HL-60/S4 treated with phorbol 12-myristate 13-acetate at 8.2 ng/mL for 4 days and 3 days (cell line): ENCODE results near the gene KIAA1755.

Experiments
- in situ Hi-C: fragments of 300-500 bp; cut with MboI; formaldehyde crosslinking; loops from 2 replicates; pipeline ENCODE4 v1.15.0; 2022; ENCODE audit warnings: low sequenced_read_pairs

KIAA1755 gene

DNA sequence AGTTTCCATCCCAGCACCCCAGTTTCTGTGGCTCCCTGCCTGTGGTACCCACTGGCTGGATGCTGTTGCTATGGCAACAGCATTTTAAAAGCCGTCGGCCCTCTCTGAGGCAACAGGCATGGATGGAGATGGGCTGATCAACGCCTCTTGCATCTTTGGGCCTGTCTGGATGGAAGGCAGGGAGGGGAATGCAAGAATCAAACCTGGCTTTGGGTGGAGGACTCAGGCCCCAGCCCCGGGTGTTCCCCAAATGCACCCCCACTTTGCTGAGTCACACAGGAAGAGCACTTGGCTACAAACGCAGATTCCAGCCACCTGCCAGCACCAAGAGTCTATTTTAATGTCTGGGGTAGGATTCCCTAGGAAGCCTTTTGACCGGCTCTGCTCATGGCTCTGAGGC lies 49.8 kb downstream of the KIAA1755 start:
- in situ Hi-C loops, result loop anchor here (25.0 kb wide), 1 partner anchor 648 kb away; no protein-coding TSS in a partner anchor

DNA sequence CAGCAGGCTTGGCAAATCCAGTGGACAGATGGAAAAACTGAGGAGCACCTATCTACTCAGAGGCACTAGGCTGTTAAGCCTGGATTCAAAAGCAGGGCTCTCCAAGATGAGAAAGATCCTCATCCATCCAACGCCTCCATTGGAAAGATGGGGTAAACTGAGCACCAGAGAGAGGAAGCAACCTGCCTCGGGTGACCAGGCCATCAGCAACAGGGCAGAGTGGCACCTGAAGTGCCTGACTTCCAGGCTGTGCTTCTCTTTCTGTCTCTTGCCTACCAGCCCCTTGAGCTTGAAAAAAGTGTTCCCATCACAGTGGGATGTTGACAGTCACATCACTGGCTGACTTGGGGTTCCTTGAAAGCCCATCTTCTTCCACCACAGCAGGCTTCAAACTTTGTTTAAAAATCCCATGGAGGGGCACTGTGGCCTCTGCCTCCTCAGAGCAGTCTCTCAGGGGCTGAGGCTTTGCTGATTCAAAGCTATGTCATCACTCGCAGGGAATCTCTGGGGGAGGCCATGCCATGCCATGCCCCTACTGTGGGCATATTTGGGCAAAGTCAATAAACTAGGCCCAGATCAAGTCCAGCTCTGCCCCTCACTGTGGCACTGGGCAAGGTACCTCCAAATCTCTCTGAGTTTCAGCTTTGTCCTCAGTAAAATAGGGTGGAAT lies 50.7 kb downstream of the KIAA1755 start:
- in situ Hi-C loops, result loop anchor here (25.0 kb wide), 1 partner anchor 648 kb away; no protein-coding TSS in a partner anchor

DNA sequence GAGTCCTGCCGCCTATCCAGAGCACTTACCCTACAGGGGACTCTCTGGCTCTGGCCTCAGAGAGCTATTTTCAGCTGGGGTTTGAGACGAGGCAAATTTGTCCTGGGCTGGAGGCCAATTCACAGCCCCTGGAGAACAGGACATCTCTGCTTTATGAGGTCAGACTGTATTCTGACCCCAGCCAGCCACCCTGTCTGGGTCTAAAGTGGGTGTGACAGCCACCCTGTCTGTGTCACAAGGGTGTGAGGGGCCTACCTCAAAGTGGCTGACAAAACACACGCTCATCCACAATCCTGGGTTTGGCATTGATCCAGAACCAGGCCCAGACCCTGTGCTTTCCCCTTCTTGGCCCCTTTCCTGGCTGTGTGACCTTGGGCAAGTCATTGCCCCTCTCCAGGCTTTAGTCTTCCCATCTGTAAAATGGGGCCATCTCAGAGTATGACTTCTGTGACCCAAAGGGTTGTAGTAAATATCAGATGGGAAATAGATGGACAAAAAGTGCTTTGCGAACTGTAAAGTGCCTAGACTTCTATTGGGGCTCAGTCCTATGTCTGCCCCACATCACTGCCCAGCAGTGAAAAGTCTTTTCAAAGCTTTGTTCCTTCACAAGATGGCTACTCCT lies 51.4 kb downstream of the KIAA1755 start:
- in situ Hi-C loops, result loop anchor here (25.0 kb wide), 1 partner anchor 647 kb away; no protein-coding TSS in a partner anchor

DNA sequence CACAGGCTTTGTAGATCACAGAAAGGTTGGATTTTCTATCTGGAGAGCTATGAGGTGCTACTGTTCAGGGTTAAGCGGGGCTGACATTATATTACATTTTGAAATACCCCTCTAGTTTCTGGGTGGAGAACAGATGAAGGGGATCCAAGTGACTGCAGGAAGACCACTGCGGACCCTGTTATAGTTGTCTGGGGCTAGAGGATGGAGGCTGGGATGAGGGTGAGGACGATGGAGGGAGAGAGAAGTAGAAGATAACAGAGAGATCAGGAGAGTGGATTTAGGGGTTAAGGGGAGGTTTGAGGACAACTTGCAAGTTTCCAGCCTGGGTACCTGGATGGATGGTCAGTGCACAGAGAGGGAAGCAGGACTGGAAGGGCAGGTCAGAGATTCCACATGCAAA lies 52.0 kb downstream of the KIAA1755 start:
- in situ Hi-C loops, result loop anchor here (25.0 kb wide), 1 partner anchor 646 kb away; no protein-coding TSS in a partner anchor

DNA sequence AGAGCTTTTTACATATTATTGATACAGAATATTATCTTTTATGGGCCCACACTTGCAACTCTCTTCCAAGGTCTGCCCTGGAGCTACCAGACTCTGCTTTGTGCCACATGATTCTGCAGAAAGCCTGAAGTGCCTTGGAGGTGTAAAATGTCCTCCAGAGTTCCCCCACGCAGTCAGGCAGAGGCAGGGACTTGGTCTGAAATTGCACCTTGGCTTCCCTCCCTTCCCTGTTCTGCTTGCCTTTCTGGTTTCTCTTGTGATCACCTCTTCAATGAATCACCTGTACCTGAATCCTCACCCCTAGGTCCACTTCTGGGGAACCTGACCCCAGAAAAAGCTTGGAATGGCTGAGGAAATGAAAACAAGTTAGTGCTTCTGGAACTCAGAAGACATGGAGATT lies 52.4 kb downstream of the KIAA1755 start:
- in situ Hi-C loops, result loop anchor here (25.0 kb wide), 1 partner anchor 646 kb away; no protein-coding TSS in a partner anchor

DNA sequence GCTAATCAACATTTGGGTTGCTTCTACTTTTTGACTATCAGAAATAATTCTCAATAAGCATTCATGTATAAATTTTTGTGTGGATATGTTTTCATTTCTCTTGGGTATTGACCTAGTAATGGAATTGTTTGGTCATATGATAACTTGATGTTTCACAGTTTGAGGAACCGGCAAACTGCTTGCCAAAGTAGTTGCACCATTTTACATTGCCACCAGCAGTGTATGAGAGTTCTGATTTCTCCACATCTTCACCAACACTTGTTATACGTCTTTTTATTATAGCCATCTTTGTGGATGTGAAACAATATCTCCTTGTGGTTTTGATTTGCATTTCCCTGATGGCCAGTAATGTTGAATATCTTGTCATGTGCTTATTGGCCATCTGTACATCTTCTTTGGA lies 52.9 kb downstream of the KIAA1755 start:
- in situ Hi-C loops, result loop anchor here (25.0 kb wide), 1 partner anchor 645 kb away; no protein-coding TSS in a partner anchor

DNA sequence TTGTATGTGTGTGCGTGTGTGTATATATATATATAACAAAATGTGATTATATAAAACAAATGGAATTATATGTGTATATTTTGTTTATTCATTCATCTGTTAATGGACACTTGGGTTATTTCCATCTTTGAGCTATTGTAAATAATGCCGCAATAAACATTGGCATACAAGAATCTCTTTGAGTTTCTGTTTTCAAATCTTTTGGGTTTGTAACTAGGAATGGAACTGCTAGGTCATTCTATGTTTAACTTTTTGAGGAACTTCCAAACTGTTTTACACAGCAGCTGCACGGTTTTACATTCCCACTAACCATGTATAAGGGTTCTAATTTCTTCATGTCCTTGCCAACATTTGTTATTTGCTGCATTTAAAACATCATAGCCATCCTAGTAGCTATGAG lies 55.5 kb downstream of the KIAA1755 start:
- in situ Hi-C loops, result loop anchor here (25.0 kb wide), 1 partner anchor 643 kb away; no protein-coding TSS in a partner anchor

DNA sequence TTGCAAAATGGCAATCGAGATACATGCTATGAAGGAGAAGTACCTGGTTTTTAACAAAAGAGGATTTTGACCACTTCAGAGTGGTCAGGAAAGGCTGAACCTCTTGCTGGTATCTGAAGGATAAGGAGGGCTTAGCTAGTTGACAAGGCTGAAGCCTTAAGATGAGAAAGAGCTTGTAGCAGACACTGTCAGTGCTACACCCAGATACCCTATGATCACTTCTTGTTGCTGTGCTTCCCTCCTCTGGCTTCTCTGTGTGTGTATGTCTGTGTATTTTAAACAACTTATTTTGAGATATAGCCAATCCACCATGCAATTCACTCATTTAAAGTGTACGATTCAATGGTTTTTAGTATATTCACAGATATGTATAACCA lies 56.6 kb downstream of the KIAA1755 start:
- in situ Hi-C loops, result loop anchor here (25.0 kb wide), 1 partner anchor 642 kb away; no protein-coding TSS in a partner anchor

DNA sequence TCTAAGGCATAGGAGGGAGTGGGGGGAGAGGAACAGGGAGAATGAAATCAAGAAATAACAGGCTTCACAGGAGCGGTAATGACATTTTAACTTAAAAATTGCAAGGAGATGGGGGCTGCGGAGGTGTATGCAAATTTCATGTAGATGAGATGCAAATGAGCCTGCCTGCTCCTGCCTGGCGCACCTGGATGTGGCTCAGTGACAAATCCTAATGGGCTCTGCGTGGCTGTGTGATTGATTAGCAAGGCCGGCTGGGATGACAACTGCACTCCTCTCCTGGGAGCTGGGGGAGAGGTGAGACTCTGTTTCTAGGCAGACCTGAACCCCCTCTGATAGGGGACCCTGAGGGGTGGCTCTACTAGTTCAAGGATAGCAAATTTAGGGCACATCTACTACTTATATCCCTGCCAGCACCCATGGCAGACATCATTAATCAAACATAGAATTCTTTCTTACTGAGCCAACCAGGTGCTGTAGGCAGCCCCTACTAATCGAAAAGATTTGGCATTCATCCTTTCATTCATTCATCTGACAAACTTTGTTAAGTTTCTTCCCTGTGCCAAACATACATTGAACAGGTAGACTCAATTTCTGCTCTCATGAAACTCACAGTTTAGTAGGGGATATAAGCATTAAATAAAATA lies 57.1 kb downstream of the KIAA1755 start:
- in situ Hi-C loops, result loop anchor here (25.0 kb wide), 1 partner anchor 641 kb away; no protein-coding TSS in a partner anchor

DNA sequence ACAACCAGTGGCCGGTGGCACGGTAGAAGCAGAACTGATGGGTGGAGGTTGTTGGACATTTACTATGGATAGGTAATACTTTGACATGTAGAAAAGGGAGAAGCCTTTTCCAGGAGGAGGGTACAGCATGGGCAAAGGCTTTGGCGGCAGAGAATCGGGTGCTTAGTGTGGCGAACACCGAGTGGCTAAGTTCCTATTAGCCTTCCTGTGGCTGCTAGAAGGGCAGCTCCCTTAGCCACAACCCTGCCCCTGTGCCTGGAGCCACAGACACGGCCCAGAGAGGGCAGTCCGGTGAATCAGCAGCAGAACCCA lies 57.6 kb downstream of the KIAA1755 start:
- in situ Hi-C loops, result loop anchor here (25.0 kb wide), 1 partner anchor 641 kb away; no protein-coding TSS in a partner anchor

DNA sequence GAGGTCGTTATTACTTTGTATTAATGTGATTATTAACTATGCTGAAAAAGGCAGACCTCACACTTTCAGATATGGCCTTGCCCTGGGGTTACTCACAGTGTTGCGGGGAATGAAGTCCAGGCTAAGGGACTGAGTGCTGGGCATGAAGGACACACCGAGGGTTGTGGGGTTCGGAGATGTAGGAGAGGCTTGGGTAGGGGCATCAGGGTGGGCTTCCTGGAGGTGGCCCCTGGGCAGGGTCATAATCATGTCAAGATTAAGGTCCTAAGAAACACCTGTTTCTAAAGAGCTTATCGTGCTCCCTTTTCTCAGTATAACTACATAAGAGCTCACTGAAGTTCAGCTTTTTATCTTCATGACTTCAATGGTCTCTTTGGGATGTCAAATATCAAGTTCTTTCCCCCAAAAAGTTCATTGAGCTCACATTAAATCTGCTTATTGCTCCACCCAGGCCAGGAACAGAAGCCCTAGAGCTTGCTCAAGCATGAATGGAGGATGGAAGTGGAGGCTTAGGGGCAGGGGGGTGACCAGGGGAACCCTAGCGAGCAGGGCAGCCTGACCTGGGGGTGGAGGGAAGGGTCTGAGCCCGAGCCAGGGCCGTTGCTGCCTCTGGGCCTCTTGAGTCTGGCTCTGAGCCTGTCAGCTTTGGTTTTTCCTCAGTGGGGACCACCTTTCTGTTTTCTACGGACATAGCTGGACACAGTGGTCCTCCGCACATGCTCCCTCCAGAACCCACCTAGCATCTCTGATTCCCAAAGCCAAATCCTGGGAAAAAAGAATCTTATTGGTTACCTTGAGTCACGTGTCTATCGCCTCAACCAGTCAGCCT lies 58.2 kb downstream of the KIAA1755 start:
- in situ Hi-C loops, result loop anchor here (25.0 kb wide), 1 partner anchor 640 kb away; no protein-coding TSS in a partner anchor

DNA sequence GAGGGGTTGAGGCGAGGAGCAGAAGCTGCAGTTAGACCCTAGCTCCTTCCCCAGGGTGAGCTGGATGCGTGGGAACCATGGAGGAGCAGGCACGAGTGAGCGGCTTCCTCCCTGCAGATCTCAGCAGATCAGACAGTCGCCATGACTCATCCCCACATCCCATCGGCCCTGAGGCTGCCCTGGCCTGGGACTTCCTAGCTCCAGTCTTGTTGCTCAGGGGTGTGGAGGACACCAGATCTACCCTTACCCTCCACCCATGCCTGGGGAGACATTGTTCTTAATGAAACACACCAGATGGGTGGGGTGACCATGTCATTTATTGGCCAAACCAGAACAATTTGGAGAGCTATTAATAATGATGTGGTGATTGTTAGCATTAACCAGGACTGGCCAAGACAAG lies 59.2 kb downstream of the KIAA1755 start:
- in situ Hi-C loops, result loop anchor here (25.0 kb wide), 1 partner anchor 639 kb away; no protein-coding TSS in a partner anchor

DNA sequence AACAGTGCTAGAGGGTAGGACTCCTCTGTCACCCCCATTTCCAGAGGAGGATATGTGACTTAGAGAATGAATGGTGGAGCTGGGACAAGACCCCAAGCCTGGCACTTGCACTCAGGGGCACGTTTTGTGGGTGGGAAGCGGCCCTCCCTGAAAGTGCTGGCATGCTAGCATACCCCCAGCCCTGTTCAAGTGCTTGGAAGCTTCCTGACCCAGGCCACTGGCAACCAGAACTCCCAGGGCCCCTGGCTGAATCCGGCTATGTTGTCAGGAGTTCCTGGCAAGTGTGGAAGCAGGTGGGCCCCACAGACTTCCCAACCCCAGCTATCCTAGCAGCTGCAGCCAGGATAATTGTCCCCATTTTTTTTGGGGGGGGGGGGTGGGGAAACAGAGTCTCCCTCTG lies 59.9 kb downstream of the KIAA1755 start:
- in situ Hi-C loops, result loop anchor here (25.0 kb wide), 1 partner anchor 638 kb away; no protein-coding TSS in a partner anchor

DNA sequence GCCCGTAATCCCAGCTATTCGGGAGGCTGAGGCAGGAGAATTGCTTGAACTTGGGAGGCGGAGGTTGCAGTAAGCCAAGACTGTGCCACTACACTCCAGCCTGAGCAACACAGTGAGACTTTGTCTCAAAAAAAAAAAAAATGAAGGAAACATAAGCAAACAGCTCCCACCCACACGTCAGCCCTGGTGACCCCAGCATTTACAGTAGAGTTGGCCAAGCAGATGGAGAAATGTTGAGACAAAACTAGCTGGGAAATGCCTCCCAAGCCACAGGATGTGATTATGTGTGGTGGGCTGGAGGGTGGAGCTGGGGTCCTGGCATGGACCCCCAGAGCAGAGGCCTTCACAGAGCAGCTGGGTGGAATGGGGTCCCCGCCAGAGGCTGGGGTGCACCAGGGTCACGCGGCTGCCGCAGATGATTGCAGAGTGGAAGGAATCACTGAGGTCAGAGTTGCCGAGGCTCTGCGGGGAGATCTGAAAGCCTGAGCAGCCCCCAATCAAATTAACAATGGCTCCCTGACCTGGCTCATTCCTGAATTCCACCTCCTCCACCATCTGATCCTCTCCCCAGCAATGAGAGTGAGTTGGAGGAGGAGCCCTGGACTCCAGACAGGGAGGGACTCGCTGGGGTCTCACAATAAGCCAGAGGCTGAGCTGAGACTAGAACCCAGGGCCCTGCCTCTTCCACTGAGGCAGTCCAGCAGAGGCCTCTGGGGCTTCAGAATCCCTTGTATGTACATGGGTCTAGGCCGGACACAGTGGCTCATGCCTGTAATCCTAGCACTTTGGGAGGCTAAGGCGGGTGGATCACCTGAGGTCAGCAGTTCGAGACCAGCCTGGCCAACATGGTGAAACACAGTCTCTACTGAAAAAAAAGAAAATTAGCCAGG lies 60.8 kb downstream of the KIAA1755 start:
- in situ Hi-C loops, result loop anchor here (25.0 kb wide), 1 partner anchor 637 kb away; no protein-coding TSS in a partner anchor

DNA sequence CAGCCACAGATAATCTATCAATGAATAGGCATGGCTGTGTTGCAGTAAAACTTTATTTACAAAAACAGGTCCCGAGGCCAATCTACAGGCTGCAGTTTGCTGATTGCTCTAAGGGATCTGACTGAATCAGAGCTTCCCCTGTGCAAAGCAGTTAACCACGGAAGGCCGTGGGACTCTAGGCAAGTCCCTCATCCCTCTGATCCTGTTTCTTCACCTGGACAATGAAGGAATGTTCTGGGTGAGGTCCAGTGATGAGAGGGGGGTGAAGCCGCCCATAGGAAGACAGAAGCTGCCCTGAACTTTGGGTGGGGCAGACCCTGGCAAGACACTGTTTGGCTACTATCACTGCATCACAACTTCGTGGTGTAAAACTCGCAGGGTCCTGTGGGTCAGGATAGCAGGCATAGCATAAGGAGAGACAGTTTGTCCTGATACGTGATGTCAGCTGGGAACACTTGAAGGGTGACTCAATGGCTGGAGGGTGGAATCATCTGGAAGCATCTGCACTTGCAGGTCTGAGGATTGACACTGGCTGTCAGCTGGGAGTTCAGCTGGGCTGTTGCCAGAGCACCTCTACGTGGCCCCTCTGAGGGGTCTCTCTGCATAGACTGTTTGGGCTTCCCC lies 62.2 kb downstream of the KIAA1755 start:
- in situ Hi-C loops, result no loop called here

DNA sequence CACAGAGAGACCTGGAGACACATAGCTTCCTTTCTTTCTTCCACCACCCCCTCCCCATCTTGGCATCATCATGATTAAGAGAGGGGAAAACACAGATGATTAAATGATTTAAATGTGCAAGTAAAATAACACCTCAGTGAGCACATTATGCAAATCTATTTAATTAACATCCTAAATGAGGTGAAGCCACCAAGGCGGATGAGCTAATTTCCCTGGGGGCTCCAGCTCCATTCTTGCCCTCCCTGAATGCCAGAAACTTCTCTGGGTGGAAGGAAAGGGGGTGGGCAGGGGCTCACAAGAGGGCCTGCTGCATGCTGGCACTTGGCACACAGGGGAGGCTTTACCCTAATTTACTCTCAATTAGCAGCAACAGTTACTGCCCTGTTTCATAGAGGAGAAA lies 62.9 kb downstream of the KIAA1755 start:
- in situ Hi-C loops, result no loop called here

DNA sequence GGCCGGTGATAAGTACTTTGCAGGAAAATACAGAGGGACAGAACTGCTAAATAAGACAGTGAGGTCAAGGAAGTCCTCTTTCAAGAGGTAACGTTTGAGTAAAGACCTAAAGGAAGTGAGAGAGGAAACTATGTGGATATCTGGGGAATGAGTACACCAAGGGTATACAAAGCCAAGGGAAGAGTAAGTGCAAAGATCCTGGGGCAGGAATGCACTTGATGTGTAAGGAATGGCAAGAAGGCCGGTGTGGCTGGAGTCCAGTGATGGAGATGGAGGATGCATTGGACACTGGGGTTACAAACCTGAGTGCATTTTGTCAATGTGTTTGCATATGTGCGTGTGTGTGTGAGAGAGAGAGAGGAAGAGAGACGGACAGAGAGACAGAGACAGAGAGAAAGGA lies 63.3 kb downstream of the KIAA1755 start:
- in situ Hi-C loops, result no loop called here

DNA sequence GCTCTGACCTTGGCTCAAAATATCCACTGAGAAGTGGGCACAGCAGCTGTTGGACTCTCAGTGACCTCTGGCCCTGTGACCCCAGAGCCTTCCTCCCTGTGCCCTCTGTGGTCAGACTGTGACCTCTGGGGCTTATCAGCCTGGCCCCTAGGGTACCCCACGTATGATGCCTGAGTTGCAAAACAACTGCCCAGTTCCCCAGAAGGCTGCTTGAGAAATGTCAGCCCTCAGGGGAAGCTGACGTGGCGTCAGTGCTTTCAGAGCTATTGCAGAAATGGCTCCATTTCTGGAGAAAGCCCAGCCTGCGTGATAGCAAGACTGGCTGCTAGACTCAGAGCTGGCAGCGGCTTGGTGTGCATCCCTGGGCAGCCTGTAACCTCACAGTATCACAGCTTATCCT lies 63.9 kb downstream of the KIAA1755 start:
- in situ Hi-C loops, result no loop called here

DNA sequence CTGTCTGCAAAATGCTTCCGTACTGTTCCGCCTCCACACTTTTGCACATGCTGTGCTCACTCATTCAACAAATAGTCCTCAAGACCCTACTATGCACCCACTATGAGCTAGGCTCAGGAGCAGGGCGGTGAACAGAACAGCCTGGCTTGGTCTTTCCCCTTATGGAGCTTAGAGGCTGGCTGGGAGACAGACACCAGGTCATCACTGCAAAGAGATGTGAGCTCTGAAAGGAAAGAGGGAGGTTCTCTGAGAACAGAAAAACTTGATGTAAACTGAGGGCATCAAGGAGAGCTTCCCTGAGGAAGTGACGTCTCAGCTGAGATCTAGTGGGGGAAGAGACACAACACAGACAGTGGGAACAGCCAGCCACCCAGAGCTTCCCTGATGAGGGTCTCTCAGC lies 64.5 kb downstream of the KIAA1755 start:
- in situ Hi-C loops, result no loop called here
